Left ventricle myocardium inferior (tissue), 1 donor: ENCODE data around the gene SPHK1. TPM values are rescaled to one million over a fixed set of nuclear protein-coding genes. Genes with fewer than 3 reads are reported as not detected.

ENCODE experiments used
- DNase-seq: peaks from one replicate; pipeline ENCODE4 v3.0.0-alpha.2; 2020
- H3K27ac ChIP-seq: fragments of 200-600 bp; replicated peaks from 2 replicates; pipeline ENCODE4 v1.8.0; 2021
- H3K27me3 ChIP-seq: fragments of 200-600 bp; 2 replicates; pipeline ENCODE4 v1.8.0; 2021; ENCODE audit warnings: low read depth
- H3K36me3 ChIP-seq: fragments of 200-600 bp; 2 replicates; pipeline ENCODE4 v1.8.0; 2021
- H3K4me1 ChIP-seq: fragments of 200-600 bp; 2 replicates; pipeline ENCODE4 v1.8.0; 2021
- H3K4me3 ChIP-seq: fragments of 200-600 bp; 2 replicates; pipeline ENCODE4 v1.8.0; 2021; ENCODE audit warnings: mild to moderate bottlenecking, moderate library complexity
- H3K9me3 ChIP-seq: fragments of 200-600 bp; replicated peaks from 2 replicates; pipeline ENCODE4 v1.8.0; 2021
- intact Hi-C: fragments of 100-400 bp; cut with micrococcal nuclease; formaldehyde crosslinking; loops from one replicate; pipeline ENCODE4 v1.11.0; 2022
- total RNA-seq: library from RNA; stranded (reverse); fragmentation: NEBNext Ultra II Directional; extraction: Animal tissue kit (Norgen Biotek cat#: 25700); gene quantifications from one replicate; pipeline ENCODE4 v1.2.1, GENCODE V29; 2021
- TF ChIP-seq, protein P1 (sequence below): fragments of 200-600 bp; IDR thresholded peaks from 2 replicates; pipeline ENCODE4 v1.8.0; 2021; ENCODE audit warnings: antibody characterized with exemption, mild to moderate bottlenecking, borderline replicate concordance
- donor health status: DM: no; HTN: yes; CAD: no; lungs with severe emphysema.

The SPHK1 gene
- total RNA-seq, 1 donor from 2014 or later = 2.3 TPM

DNA sequence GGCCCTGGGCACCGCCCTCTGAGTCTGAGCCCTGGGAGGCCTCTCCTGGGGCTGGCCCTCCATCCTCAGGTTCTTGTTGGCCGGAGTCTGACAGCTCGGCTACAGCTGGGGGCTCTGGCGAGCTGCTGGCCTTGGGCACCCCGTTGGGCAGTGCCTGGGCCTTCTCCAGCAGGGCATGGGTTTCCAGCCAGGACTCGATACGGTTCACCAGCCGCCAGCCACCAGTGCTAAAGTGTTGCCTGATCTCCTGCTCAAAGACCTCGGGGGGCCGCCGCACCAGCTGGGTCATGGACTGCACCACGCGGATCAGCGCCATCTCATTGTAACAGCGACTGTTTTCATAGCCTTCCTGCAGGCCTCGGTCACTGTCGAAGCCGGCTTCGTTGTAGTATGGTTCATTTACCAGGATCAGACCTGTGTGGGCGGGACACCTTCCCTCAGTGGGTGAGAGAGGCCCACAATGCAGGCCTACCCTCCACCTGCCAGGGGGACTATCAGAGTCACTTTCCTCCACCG, 6.8 kb downstream of the SPHK1 start:
- Histone ChIP-seq H3K9me3 (no peaks in the 10 kb centered on the region), H3K4me1 (peaks cover 20% of the 10 kb centered on the region), H3K36me3 (peaks cover 57% of the 10 kb centered on the region), H3K27ac (no peak overlapping the region), H3K27me3 (no peaks in the 10 kb centered on the region), H3K4me3 (no peak overlapping the region)
- TF ChIP-seq, protein P1, sequence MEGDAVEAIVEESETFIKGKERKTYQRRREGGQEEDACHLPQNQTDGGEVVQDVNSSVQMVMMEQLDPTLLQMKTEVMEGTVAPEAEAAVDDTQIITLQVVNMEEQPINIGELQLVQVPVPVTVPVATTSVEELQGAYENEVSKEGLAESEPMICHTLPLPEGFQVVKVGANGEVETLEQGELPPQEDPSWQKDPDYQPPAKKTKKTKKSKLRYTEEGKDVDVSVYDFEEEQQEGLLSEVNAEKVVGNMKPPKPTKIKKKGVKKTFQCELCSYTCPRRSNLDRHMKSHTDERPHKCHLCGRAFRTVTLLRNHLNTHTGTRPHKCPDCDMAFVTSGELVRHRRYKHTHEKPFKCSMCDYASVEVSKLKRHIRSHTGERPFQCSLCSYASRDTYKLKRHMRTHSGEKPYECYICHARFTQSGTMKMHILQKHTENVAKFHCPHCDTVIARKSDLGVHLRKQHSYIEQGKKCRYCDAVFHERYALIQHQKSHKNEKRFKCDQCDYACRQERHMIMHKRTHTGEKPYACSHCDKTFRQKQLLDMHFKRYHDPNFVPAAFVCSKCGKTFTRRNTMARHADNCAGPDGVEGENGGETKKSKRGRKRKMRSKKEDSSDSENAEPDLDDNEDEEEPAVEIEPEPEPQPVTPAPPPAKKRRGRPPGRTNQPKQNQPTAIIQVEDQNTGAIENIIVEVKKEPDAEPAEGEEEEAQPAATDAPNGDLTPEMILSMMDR = no peak
- DNase-seq = no peak
- intact Hi-C loops = no loop called here

DNA sequence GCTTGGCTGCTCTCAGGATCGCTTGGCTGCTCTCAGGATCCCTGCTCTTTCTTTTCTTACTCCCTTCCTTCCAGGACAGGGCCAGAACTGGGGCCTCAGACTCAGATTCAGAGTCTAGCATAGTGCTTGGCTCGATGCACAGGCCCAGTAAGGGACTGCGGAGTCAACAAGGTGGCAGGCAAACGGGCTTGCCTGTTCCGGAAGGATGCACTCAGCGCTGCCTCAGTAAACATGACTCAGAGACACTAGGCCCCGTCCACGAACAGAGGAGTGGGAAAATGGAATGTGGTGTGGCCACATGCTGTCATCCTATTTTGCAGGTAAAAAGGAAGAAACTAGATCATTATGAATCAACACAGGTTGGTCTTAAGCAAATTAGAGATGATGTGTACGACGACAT, 9.8 kb downstream of the SPHK1 start:
- no peak overlapping the region for H3K27ac ChIP-seq
- H3K27me3 ChIP-seq = no peaks in the 10 kb centered on the region
- H3K9me3 ChIP-seq = no peaks in the 10 kb centered on the region
- H3K36me3 ChIP-seq = peaks cover 84% of the 10 kb centered on the region
- H3K4me1 ChIP-seq = peaks cover 21% of the 10 kb centered on the region
- H3K4me3 ChIP-seq = no peak overlapping the region
- intact Hi-C loops = no loop called here
- no peak for DNase-seq
- TF ChIP-seq, protein P1 = no peak

DNA sequence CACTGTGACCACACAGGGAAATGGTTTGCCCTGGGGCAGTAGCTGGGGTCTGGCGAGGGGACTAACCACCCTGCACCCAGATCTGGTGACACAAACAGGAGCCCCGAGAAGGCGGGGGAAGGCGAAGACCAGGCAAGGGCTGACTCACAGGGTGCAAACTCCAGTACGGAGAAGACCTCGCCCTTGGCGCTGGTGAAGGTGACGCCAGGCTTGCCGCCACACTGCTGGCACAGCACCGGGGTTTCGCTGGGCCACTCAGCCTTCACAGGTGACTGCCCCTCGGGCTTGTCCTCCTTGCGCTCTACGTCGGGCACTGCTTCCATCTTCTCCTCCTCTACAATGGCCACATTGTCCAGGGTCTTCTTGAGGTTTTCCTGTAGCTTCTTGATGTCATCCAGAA, 11.6 kb downstream of the SPHK1 start:
- intact Hi-C loops = loop anchor here (5.0 kb wide), 1 partner anchor 94 kb away; no protein-coding TSS in a partner anchor
- H3K9me3 ChIP-seq = no peaks in the 10 kb centered on the region
- no peak overlapping the region for H3K4me3 ChIP-seq
- H3K4me1 ChIP-seq = peaks cover 10% of the 10 kb centered on the region
- peaks cover 96% of the 10 kb centered on the region for H3K36me3 ChIP-seq
- no peak for DNase-seq
- TF ChIP-seq, protein P1 = no peak
- no peaks in the 10 kb centered on the region for H3K27me3 ChIP-seq
- no peak overlapping the region for H3K27ac ChIP-seq

DNA sequence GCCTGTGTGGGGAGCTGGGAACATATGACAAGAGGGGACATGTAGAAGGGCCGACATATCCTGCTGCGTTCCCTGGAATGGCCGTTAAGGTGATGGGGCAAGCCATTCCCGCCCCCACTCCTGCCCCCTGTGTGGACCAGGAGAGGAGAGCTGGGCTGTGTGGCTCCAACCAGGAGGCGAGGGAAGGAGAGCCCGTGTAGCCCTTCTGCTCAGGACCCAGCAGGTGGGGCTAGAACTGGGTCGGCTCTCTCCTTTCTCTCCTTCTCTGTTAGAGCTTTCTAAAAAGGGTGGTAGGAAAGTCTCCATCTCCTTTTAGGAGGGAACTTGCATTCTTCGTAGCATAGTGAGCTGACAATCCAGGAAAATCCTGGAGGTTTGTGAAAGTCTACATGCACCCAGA, 12.8 kb downstream of the SPHK1 start:
- Histone ChIP-seq H3K36me3 (peaks cover 96% of the 10 kb centered on the region), H3K9me3 (no peaks in the 10 kb centered on the region), H3K4me1 (peaks cover 16% of the 10 kb centered on the region), H3K27ac (no peak overlapping the region), H3K27me3 (no peaks in the 10 kb centered on the region), H3K4me3 (no peak overlapping the region)
- intact Hi-C loops = loop anchor here (5.0 kb wide), 1 partner anchor 95 kb away; no protein-coding TSS in a partner anchor
- DNase-seq = no peak
- TF ChIP-seq, protein P1 = no peak

DNA sequence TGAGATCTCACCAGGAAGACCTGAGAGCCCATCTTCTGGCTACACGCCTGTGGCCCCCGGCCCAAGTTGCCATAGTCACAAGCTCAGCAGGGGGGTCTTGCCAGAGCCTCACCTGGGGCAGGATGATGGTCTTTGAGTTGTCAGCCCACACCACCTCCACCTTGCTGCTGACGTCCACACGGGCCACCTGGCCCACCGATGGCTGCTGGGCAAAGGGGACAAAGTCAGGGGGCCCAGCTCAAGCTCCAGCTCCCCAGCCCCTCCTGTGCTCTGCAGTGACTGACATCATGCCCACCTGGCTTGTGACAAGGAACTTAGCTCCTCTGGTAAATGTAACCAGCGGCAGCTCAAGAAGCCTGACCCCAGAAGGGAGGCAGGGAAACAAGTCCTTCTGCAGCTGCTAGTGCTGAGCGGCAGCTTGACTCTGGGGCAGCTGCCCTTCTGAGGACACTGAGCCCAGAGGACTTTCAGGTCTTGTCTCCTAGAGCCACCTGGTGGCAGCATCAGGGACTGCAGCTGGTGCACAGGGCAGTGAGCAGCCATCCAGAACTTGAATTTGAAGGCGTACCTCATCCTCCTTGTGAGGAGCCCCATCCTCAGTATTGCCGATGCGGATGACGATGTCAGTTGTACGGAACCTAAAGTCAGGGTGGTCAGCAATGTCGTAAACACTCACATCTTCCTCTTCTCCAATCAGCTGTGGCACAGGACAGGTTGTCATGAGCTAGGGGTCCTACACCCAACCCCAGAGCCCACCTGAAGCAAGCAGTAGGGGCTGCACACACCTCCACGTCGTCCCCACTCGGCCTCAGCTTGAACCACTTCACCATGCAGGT, 13.5 kb downstream of the SPHK1 start:
- TF ChIP-seq, protein P1 = peak; percentile 100
- Histone ChIP-seq H3K27me3 (no peaks in the 10 kb centered on the region), H3K27ac (peak overlapping the region; percentile 54), H3K4me3 (no peak overlapping the region), H3K4me1 (peaks cover 23% of the 10 kb centered on the region), H3K36me3 (peaks cover 98% of the 10 kb centered on the region), H3K9me3 (no peaks in the 10 kb centered on the region)
- intact Hi-C loops = loop anchor here (5.0 kb wide), 1 partner anchor 96 kb away; no protein-coding TSS in a partner anchor
- DNase-seq = peak; percentile 86
